ENCODE results near the gene KCNAB2. TPM values are rescaled to one million over a fixed set of nuclear protein-coding genes. Genes with fewer than 3 reads are reported as not detected.

Gene KCNAB2
- polyA plus RNA-seq, 3 donors = 11.5 to 178 (median 22.7) TPM

DNA sequence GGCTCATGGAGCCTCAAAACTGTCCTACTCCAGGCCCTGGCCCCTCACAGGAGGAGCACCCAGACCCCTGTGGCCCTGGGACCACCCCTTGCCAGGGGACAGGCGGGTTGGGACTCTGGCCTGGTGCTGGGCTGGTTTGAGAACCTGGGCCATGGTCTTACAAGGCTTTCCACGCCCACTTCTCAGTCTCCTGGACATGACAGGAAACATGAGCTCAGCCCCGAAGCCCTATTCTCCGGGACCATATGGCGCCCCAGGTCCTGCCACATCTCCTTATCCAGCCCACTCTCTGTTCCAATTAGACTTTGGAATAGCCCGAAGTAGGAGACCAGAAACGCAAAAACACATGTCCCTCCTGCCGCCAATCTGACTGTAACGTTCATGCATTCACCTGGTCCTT lies 47.9 kb downstream of the KCNAB2 start:
- H3K4me3 Mint-ChIP-seq = no peak overlapping the region
- peak overlapping the region in 3 of 7 donors; percentile 4 to 76 (median 40) for H3K27ac Mint-ChIP-seq
- TF ChIP-seq, protein P1, sequence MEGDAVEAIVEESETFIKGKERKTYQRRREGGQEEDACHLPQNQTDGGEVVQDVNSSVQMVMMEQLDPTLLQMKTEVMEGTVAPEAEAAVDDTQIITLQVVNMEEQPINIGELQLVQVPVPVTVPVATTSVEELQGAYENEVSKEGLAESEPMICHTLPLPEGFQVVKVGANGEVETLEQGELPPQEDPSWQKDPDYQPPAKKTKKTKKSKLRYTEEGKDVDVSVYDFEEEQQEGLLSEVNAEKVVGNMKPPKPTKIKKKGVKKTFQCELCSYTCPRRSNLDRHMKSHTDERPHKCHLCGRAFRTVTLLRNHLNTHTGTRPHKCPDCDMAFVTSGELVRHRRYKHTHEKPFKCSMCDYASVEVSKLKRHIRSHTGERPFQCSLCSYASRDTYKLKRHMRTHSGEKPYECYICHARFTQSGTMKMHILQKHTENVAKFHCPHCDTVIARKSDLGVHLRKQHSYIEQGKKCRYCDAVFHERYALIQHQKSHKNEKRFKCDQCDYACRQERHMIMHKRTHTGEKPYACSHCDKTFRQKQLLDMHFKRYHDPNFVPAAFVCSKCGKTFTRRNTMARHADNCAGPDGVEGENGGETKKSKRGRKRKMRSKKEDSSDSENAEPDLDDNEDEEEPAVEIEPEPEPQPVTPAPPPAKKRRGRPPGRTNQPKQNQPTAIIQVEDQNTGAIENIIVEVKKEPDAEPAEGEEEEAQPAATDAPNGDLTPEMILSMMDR (IDR thresholded peaks at IDR 0.05) = no peak

DNA sequence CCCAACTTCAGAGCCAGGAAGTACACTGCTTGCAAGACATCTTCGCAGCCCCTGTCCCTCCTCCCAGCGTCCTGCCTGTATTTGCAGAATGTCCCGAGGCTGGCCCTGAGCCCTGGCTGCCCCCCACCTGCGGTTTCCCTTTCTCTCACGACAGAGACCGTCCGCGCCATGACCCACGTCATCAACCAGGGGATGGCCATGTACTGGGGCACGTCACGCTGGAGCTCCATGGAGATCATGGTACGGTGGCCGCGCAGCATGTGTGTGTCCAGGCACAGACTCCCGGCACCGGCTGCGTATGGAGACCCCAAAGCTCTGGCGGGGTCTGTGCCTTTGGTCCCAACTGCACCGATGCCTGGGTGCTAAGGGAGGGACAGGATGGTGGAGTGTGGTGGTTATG lies 48.6 kb downstream of the KCNAB2 start:
- no peak overlapping the region for H3K4me2 ChIP-seq (replicated peaks; ENCODE audit: extremely low read depth, low read length, poor library complexity, severe bottlenecking)
- no peak overlapping the region for H3K9ac ChIP-seq (ENCODE audit: insufficient read depth, low read length, poor library complexity, severe bottlenecking)
- Mint-ChIP-seq H3K9me3 (peaks cover 0 to 1% (median 0%) of the 10 kb centered on the region in 7 donors), H3K27ac (peak overlapping the region in 1 of 7 donors; percentile 40), H3K36me3 (peaks cover 69 to 93% of the 10 kb centered on the region in 2 donors), H3K4me1 (no peaks in the 10 kb centered on the region), H3K4me3 (no peak overlapping the region), H3K27me3 (ENCODE audit: low read depth in 3 of 3) (no peaks in the 10 kb centered on the region)
- H3K79me2 ChIP-seq (ENCODE audit: insufficient read depth, low read length) = no peaks in the 10 kb centered on the region
- no peak overlapping the region for H3K4me3 ChIP-seq (replicated peaks in 1 of 3; ENCODE audit: low read depth in 2 of 3, low read length in 3 of 3)
- no peak for DNase-seq
- H2AFZ ChIP-seq (ENCODE audit: insufficient read depth, low read depth, low read length, poor library complexity, severe bottlenecking) = no peak overlapping the region
- H3K36me3 ChIP-seq (replicated peaks in 1 of 2; ENCODE audit: control insufficient read depth in 1 of 2, insufficient read depth in 2 of 2, low read length in 2 of 2) = peaks cover 98 to 99% of the 10 kb centered on the region in 2 donors
- H3K4me1 ChIP-seq (ENCODE audit: control insufficient read depth in 1 of 2, insufficient read depth in 2 of 2, low read length in 2 of 2) = no peaks in the 10 kb centered on the region
- TF ChIP-seq, protein P1 (IDR thresholded peaks at IDR 0.05) = no peak
- no peak overlapping the region for H3K27ac ChIP-seq (ENCODE audit: low read depth in 1 of 2, low read length in 2 of 2)
- H4K20me1 ChIP-seq (ENCODE audit: insufficient read depth, low read length) = peaks cover 82% of the 10 kb centered on the region
- intact Hi-C loops (cut with micrococcal nuclease) = no loop called here
- WGBS (ENCODE audit: insufficient coverage) = 97% methylated on average over 19 of the region's 19 CpGs
- no peaks in the 10 kb centered on the region for H3K27me3 ChIP-seq (ENCODE audit: control insufficient read depth in 2 of 2, insufficient read depth in 2 of 2, low read length in 2 of 2)
- no peaks in the 10 kb centered on the region for H3K9me3 ChIP-seq (replicated peaks in 1 of 2; ENCODE audit: control insufficient read depth in 1 of 2, insufficient read depth in 1 of 2, low read length in 2 of 2)

More for the DNA sequence above, 47.9 kb downstream of the KCNAB2 start:
- H2AFZ ChIP-seq (ENCODE audit: insufficient read depth, low read depth, low read length, poor library complexity, severe bottlenecking) = no peak overlapping the region
- no peaks in the 10 kb centered on the region for H3K27me3 Mint-ChIP-seq (ENCODE audit: low read depth in 3 of 3)
- H3K27me3 ChIP-seq (ENCODE audit: control insufficient read depth in 2 of 2, insufficient read depth in 2 of 2, low read length in 2 of 2) = no peaks in the 10 kb centered on the region
- peaks cover 69 to 96% of the 10 kb centered on the region in 2 donors for H3K36me3 Mint-ChIP-seq
- no peaks in the 10 kb centered on the region for H3K4me1 ChIP-seq (ENCODE audit: control insufficient read depth in 1 of 2, insufficient read depth in 2 of 2, low read length in 2 of 2)
- WGBS (ENCODE audit: insufficient coverage) = 91% methylated on average over 8 of the region's 9 CpGs
- H3K9me3 ChIP-seq (replicated peaks in 1 of 2; ENCODE audit: control insufficient read depth in 1 of 2, insufficient read depth in 1 of 2, low read length in 2 of 2) = no peaks in the 10 kb centered on the region
- no peak overlapping the region for H3K4me2 ChIP-seq (replicated peaks; ENCODE audit: extremely low read depth, low read length, poor library complexity, severe bottlenecking)
- DNase-seq = no peak
- intact Hi-C loops (cut with micrococcal nuclease) = no loop called here
- no peak overlapping the region for H3K4me3 ChIP-seq (replicated peaks in 1 of 3; ENCODE audit: low read depth in 2 of 3, low read length in 3 of 3)
- H3K4me1 Mint-ChIP-seq = no peaks in the 10 kb centered on the region
- no peak overlapping the region for H3K9ac ChIP-seq (ENCODE audit: insufficient read depth, low read length, poor library complexity, severe bottlenecking)
- peaks cover 96 to 99% of the 10 kb centered on the region in 2 donors for H3K36me3 ChIP-seq (replicated peaks in 1 of 2; ENCODE audit: control insufficient read depth in 1 of 2, insufficient read depth in 2 of 2, low read length in 2 of 2)
- H3K79me2 ChIP-seq (ENCODE audit: insufficient read depth, low read length) = no peaks in the 10 kb centered on the region
- H3K9me3 Mint-ChIP-seq = peaks cover 0 to 1% (median 0%) of the 10 kb centered on the region in 7 donors
- H3K27ac ChIP-seq (ENCODE audit: low read depth in 1 of 2, low read length in 2 of 2) = no peak overlapping the region
- peaks cover 80% of the 10 kb centered on the region for H4K20me1 ChIP-seq (ENCODE audit: insufficient read depth, low read length)
